Measurements from ENCODE around the gene GNAZ. TPM values are rescaled to one million over a fixed set of nuclear protein-coding genes. Genes with fewer than 3 reads are reported as not detected.

The GNAZ gene
- total and polyA plus RNA-seq, 12 donors, result 3.0 to 70.8 (median 9.4) TPM

- no peaks in the 10 kb centered on the region for H3K27me3 ChIP-seq
- H3K9me3 ChIP-seq (replicated peaks in 1 of 3), result no peaks in the 10 kb centered on the region
- H3K36me3 ChIP-seq (replicated peaks in 1 of 2), result no peaks in the 10 kb centered on the region
- no peak overlapping the region for H3K4me3 ChIP-seq
- intact Hi-C loops (cut with DNase I), result no loop called here
- WGBS, 4 donors, result 95 to 100% (median 97%) methylated on average over 5 to 7 of the region's 7 CpGs
- H3K27ac ChIP-seq, result no peak overlapping the region
- TF ChIP-seq CTCF (IDR thresholded peaks at IDR 0.05) (no peak), POLR2A (IDR thresholded peaks at IDR 0.05) (no peak)
- H3K4me1 ChIP-seq (replicated peaks in 1 of 2), result no peaks in the 10 kb centered on the region
- DNase-seq, result no peak
Observed at GRCh38 chr22:23118647-23119493, 48.6 kb downstream of the GNAZ start.

GRCh38 chr22:23119494-23120414 is 49.4 kb downstream of the GNAZ start:
- no peak overlapping the region for H3K4me3 ChIP-seq
- peaks cover 5 to 6% of the 10 kb centered on the region in 2 donors for H3K4me1 ChIP-seq (replicated peaks in 1 of 2)
- DNase-seq, result no peak
- H3K27ac ChIP-seq, result no peak overlapping the region
- no peaks in the 10 kb centered on the region for H3K36me3 ChIP-seq (replicated peaks in 1 of 2)
- H3K9me3 ChIP-seq (replicated peaks in 1 of 3), result no peaks in the 10 kb centered on the region
- intact Hi-C loops (cut with DNase I), result no loop called here
- 75 to 83% (median 79%) methylated on average over 12 to 15 of the region's 15 CpGs for WGBS, 4 donors
- no peaks in the 10 kb centered on the region for H3K27me3 ChIP-seq
- TF ChIP-seq CTCF (IDR thresholded peaks at IDR 0.05) (no peak), POLR2A (IDR thresholded peaks at IDR 0.05) (no peak)

GRCh38 chr22:23120415-23120899 is 50.1 kb downstream of the GNAZ start:
- no peak overlapping the region for H3K27ac ChIP-seq
- peaks cover 6 to 10% of the 10 kb centered on the region in 2 donors for H3K4me1 ChIP-seq (replicated peaks in 1 of 2)
- H3K36me3 ChIP-seq (replicated peaks in 1 of 2), result no peaks in the 10 kb centered on the region
- 96 to 100% (median 98%) methylated on average over 5 to 7 of the region's 7 CpGs for WGBS, 4 donors
- intact Hi-C loops (cut with DNase I), result no loop called here
- TF ChIP-seq POLR2A (IDR thresholded peaks at IDR 0.05), result no peak
- TF ChIP-seq CTCF (IDR thresholded peaks at IDR 0.05), result no peak
- H3K9me3 ChIP-seq (replicated peaks in 1 of 3), result no peaks in the 10 kb centered on the region
- H3K27me3 ChIP-seq, result no peaks in the 10 kb centered on the region
- no peak for DNase-seq
- no peak overlapping the region for H3K4me3 ChIP-seq

- Histone ChIP-seq H3K27me3 (no peaks in the 10 kb centered on the region), H3K27ac (no peak overlapping the region), H3K4me3 (no peak overlapping the region), H3K36me3 (replicated peaks in 1 of 2) (no peaks in the 10 kb centered on the region), H3K9me3 (replicated peaks in 1 of 3) (no peaks in the 10 kb centered on the region), H3K4me1 (replicated peaks in 1 of 2) (peaks cover 6 to 10% of the 10 kb centered on the region in 2 donors)
- no peak for TF ChIP-seq CTCF (IDR thresholded peaks at IDR 0.05)
- TF ChIP-seq POLR2A (IDR thresholded peaks at IDR 0.05), result no peak
- intact Hi-C loops (cut with DNase I), result no loop called here
- DNase-seq, result no peak
- WGBS, 4 donors, result 92 to 96% (median 95%) methylated on average over 3 to 4 of the region's 4 CpGs
Observed at GRCh38 chr22:23121000-23121421, 50.7 kb downstream of the GNAZ start.
